DOHH2 (cell line): ENCODE measurements around the gene NRXN3.

Experiments
- EZH2phosphoT487 ChIP-seq: fragments of 200-600 bp; sonication (generic); IDR thresholded peaks from 2 replicates; pipeline ENCODE4 v1.6.1; 2017; ENCODE audit warnings: borderline replicate concordance, mild to moderate bottlenecking, antibody characterized with exemption, low read length, moderate library complexity, mixed read lengths
- TF ChIP-seq, protein P1 (sequence below): fragments of 200-600 bp; sonication (generic); IDR thresholded peaks from one replicate; pipeline ENCODE4 v1.5.1; 2014; ENCODE audit warnings: antibody characterized with exemption, mild to moderate bottlenecking, low read depth, low read length; ENCODE audit not compliant: poor library complexity, severe bottlenecking

DNA sequence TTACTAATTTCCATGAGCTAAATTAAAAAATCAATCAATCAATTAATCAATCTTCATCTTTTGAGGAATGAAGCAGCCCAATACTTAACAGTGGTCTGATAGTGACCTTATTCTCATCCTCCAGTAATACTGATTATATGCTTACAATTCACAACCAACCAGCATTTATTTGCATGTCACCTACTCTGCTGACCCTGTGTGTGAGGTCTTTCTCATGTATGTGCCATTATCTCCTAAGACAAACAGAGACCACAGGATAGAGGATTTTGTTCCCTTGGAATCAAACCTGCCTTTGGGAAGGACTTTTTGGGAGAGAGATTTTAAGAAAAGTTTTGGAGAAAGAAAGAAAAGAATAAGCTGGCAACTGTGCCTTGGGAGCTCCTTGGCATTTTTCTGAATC lies 197.2 kb downstream of the NRXN3 start:
- TF ChIP-seq, protein P1, sequence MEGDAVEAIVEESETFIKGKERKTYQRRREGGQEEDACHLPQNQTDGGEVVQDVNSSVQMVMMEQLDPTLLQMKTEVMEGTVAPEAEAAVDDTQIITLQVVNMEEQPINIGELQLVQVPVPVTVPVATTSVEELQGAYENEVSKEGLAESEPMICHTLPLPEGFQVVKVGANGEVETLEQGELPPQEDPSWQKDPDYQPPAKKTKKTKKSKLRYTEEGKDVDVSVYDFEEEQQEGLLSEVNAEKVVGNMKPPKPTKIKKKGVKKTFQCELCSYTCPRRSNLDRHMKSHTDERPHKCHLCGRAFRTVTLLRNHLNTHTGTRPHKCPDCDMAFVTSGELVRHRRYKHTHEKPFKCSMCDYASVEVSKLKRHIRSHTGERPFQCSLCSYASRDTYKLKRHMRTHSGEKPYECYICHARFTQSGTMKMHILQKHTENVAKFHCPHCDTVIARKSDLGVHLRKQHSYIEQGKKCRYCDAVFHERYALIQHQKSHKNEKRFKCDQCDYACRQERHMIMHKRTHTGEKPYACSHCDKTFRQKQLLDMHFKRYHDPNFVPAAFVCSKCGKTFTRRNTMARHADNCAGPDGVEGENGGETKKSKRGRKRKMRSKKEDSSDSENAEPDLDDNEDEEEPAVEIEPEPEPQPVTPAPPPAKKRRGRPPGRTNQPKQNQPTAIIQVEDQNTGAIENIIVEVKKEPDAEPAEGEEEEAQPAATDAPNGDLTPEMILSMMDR, result no peak
- no peak for TF ChIP-seq EZH2phosphoT487
